Esophagus squamous epithelium (tissue), 5 donors: ENCODE measurements around the gene SCAND1. TPM values are rescaled to one million over a fixed set of nuclear protein-coding genes. Genes with fewer than 3 reads are reported as not detected.

ENCODE experiments used
- DNase-seq: peaks from one replicate; lab custom pipeline; 2025; lab: John Stamatoyannopoulos, UW
- H3K27ac ChIP-seq, 4 donors: fragments of 200-600 bp; sonication (generic); one replicate each; pipeline ENCODE4 v1.5.1; 2016 to 2019; ENCODE audit warnings: mild to moderate bottlenecking in 1 of 4
- H3K27me3 ChIP-seq, 4 donors: fragments of 200-600 bp; sonication (generic); 1 replicate in 3 of 4; 2 replicates in 1 of 4; pipeline versions ENCODE4 v1.5.1 to v1.6.0; 2017 to 2021; ENCODE audit warnings: antibody characterized with exemption in 1 of 4
- H3K36me3 ChIP-seq, 3 donors: fragments of 200-600 bp; sonication (generic); one replicate each; pipeline ENCODE4 v1.5.1; 2016 to 2019
- H3K4me1 ChIP-seq, 3 donors: fragments of 200-600 bp; sonication (generic); one replicate each; pipeline ENCODE4 v1.5.1; 2017 to 2019
- H3K4me3 ChIP-seq, 4 donors: fragments of 200-600 bp; sonication (generic); 1 replicate in 3 of 4; 2 replicates in 1 of 4; pipeline ENCODE4 v1.5.1; 2016 to 2019; ENCODE audit warnings: mild to moderate bottlenecking in 2 of 4, moderate library complexity in 1 of 4
- H3K9me3 ChIP-seq, 3 donors: fragments of 200-600 bp; sonication (generic); one replicate each; pipeline ENCODE4 v1.5.1; 2016 to 2019
- POLR2A ChIP-seq, 4 donors: fragments of 450-650 bp; IDR thresholded peaks; one replicate each; pipeline ENCODE4 v1.6.1; 2017; ENCODE audit warnings: antibody characterized with exemption in 4 of 4, mild to moderate bottlenecking in 4 of 4, moderate library complexity in 3 of 4
- whole genome bisulfite sequencing, 2 donors: methylation state at CpG; one replicate each; pipeline ENCODE4 v1.1.5; 2018; 5-methylcytosine and 5-hydroxymethylcytosine counted together
- intact Hi-C: fragments of 100-400 bp; cut with DNase I; formaldehyde crosslinking; loops from one replicate; pipeline ENCODE4 v1.15.0; 2022
- total RNA-seq, 4 donors: library from RNA; depleted of rRNA; stranded (reverse); fragments of >200 nt; gene quantifications; one replicate each; pipeline ENCODE4 v1.1.0, GENCODE V29; 2016
- TF ChIP-seq, protein P1 (sequence below), 6 experiments: fragments of 450-650 bp in 4 of 6; fragments of 200-600 bp in 2 of 6; sonication (generic) in 2 of 6; IDR thresholded peaks; one replicate each; pipeline ENCODE4 v1.5.1; 2016 to 2019; ENCODE audit warnings: antibody characterized with exemption in 6 of 6, mild to moderate bottlenecking in 4 of 6, moderate library complexity in 4 of 6
- donor health status: DM: yes; HTN: yes; CAD: no.

Gene SCAND1
- total RNA-seq, 4 donors from 2014 or later: 50.2 to 98.6 (median 74.1) TPM

DNA sequence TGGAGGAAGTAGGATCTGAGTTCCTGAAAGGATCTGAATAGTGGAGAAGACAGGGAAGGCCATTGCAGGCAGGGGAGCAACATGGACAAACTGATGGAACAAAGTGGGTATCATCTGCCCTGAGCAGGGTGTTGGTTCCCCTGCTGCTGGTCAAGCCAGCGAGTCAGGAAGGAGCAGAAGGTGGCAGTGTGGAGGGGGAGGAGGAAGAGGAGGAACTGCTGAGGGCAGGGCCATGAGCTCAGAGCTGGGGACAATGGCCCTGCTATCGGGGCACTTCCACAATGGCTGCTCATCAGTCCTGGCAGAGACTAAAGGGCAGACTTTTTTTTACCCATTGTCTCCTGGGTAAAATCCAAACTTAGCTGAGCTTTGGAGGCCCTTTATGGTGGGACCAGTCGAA is 27.7 kb upstream of the SCAND1 start:
- Histone ChIP-seq H3K4me1 (no peaks in the 10 kb centered on the region), H3K4me3 (no peak overlapping the region), H3K27me3 (no peaks in the 10 kb centered on the region), H3K36me3 (no peaks in the 10 kb centered on the region), H3K27ac (no peak overlapping the region), H3K9me3 (no peaks in the 10 kb centered on the region)
- intact Hi-C loops: no loop called here
- no peak for DNase-seq
- TF ChIP-seq POLR2A (IDR thresholded peaks at IDR 0.05): no peak
- TF ChIP-seq, protein P1, sequence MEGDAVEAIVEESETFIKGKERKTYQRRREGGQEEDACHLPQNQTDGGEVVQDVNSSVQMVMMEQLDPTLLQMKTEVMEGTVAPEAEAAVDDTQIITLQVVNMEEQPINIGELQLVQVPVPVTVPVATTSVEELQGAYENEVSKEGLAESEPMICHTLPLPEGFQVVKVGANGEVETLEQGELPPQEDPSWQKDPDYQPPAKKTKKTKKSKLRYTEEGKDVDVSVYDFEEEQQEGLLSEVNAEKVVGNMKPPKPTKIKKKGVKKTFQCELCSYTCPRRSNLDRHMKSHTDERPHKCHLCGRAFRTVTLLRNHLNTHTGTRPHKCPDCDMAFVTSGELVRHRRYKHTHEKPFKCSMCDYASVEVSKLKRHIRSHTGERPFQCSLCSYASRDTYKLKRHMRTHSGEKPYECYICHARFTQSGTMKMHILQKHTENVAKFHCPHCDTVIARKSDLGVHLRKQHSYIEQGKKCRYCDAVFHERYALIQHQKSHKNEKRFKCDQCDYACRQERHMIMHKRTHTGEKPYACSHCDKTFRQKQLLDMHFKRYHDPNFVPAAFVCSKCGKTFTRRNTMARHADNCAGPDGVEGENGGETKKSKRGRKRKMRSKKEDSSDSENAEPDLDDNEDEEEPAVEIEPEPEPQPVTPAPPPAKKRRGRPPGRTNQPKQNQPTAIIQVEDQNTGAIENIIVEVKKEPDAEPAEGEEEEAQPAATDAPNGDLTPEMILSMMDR (IDR thresholded peaks at IDR 0.05): no peak
- 57 to 66% methylated on average over 3 of the region's 3 CpGs for WGBS, 2 donors

DNA sequence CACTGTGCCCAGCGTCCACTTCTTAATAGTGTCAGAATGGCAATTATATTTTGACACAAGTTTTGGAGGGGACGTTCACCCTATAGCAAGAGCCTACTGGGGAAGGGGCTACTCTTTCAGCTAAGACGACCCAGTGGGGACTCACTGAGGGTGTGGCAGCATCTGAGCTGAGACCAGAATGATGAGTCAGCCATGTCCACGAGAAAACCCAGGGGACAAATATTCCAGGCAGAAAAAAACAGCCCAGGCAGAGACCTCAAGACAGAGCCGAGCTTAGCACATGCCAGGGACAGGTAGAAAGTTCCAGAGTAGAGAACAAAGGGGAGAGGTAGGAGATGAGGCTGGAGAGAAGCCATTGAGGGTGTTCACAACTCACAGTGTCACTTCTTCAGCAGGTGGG is 25.2 kb upstream of the SCAND1 start:
- Histone ChIP-seq H3K36me3 (no peaks in the 10 kb centered on the region), H3K27ac (no peak overlapping the region), H3K27me3 (no peaks in the 10 kb centered on the region), H3K4me1 (no peaks in the 10 kb centered on the region), H3K9me3 (no peaks in the 10 kb centered on the region), H3K4me3 (no peak overlapping the region)
- 38 to 75% methylated on average over 3 to 4 of the region's 5 CpGs for WGBS, 2 donors
- DNase-seq: no peak
- intact Hi-C loops: no loop called here
- TF ChIP-seq, protein P1 (IDR thresholded peaks at IDR 0.05): no peak
- no peak for TF ChIP-seq POLR2A (IDR thresholded peaks at IDR 0.05)

DNA sequence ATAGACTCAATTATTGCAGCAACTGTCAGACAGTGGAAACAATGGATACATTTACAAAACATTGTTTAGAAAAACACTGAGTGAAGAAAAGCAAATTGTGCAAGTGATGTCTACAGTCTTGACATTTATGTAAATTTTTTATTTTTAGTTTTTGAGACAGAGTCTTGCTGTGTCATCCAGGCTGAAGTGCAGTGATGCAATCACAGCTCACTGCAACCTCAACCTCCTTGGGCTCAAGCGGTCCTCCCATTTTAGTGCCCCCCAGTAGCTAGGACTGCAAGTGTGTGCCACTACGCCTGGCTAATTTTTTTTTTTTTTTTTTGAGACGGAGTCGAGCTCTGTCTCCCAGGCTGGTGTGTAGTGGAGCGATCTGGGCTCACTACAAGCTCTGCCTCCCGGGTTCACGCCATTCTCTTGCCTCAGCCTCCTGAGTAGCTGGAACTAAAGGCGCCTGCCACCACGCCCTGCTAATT is 23.8 kb upstream of the SCAND1 start:
- Histone ChIP-seq H3K9me3 (no peaks in the 10 kb centered on the region), H3K4me1 (no peaks in the 10 kb centered on the region), H3K36me3 (no peaks in the 10 kb centered on the region), H3K27ac (no peak overlapping the region), H3K4me3 (no peak overlapping the region), H3K27me3 (no peaks in the 10 kb centered on the region)
- no peak for TF ChIP-seq POLR2A (IDR thresholded peaks at IDR 0.05)
- TF ChIP-seq, protein P1 (IDR thresholded peaks at IDR 0.05): no peak
- no peak for DNase-seq
- intact Hi-C loops: no loop called here
- WGBS, 2 donors: 75 to 81% methylated on average over 9 of the region's 9 CpGs

DNA sequence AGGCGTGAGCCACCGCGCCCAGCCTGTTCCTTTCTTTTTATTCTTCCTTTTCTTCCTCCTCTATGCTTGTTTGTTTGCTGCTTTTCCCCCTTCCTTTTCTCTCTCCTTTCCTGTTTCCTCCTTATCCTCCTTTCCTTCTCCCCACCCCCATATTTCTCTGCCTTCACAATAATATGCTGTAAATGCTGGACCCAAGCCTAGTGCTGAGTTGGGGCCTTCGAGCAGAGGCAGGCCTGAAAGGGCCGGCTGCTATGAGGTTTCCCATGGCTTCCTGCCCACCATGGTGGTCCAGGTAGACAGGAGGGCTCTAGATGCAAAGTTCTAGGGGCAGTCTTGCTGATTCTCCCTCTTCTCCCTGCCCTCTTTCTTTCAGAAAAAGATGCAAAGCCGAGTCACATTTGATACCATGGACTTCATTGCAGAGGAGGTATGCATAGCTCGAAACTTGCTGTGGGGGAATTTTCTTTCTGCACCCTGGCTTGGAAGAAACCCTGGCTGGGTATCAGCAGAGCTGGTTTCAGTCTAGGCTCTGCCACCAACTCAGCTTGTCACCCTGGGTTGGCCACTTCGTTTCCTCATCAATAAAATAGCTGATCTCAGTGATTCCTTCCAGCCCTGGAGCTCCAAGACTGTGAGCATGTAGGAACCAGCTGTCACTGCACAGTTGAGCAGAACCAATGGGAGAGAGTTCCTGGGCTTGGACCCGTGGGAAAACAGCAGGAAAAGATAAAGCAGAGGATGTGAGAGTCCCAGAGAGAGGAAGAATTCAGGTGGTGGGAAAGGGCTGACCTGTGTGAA is 21.5 kb upstream of the SCAND1 start:
- DNase-seq: no peak
- H3K36me3 ChIP-seq: no peaks in the 10 kb centered on the region
- intact Hi-C loops: no loop called here
- WGBS, 2 donors: 68 to 72% methylated on average over 7 to 9 of the region's 9 CpGs
- H3K4me3 ChIP-seq: no peak overlapping the region
- peaks cover 0 to 4% (median 0%) of the 10 kb centered on the region in 3 donors for H3K9me3 ChIP-seq
- H3K4me1 ChIP-seq: peaks cover 0 to 8% (median 0%) of the 10 kb centered on the region in 3 donors
- no peaks in the 10 kb centered on the region for H3K27me3 ChIP-seq
- H3K27ac ChIP-seq: no peak overlapping the region
- TF ChIP-seq, protein P1 (IDR thresholded peaks at IDR 0.05): no peak
- TF ChIP-seq POLR2A (IDR thresholded peaks at IDR 0.05): no peak

DNA sequence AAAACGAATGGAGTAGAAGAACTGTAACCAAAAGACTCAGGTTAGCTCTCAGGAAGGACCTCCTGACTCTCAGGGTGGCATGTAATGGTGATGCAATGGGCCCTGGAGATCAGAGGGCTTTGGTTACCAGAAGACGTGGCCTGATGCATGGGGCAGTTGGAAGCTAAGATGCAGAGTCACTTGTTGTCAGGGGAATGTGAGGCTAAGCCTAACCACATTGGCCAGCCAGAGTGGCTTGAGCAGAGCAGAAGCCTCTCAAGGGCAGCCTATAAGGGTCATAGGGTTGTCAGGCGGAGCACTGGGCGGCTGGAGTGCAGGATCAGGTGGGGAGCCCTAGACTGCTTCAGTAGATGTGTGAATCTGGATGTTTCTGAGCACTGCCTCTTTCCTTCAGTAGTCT is 20.0 kb upstream of the SCAND1 start:
- Histone ChIP-seq H3K27me3 (no peaks in the 10 kb centered on the region), H3K27ac (no peak overlapping the region), H3K36me3 (no peaks in the 10 kb centered on the region), H3K4me1 (peaks cover 0 to 9% (median 0%) of the 10 kb centered on the region in 3 donors), H3K4me3 (no peak overlapping the region), H3K9me3 (peaks cover 0 to 4% (median 0%) of the 10 kb centered on the region in 3 donors)
- intact Hi-C loops: no loop called here
- 77 to 80% methylated on average over 4 of the region's 4 CpGs for WGBS, 2 donors
- no peak for DNase-seq
- TF ChIP-seq POLR2A (IDR thresholded peaks at IDR 0.05): no peak
- TF ChIP-seq, protein P1 (IDR thresholded peaks at IDR 0.05): no peak
